Measurements from ENCODE around the gene RHBDF1.
A peak's percentile ranks its signal among the peaks of the same experiment; 100 is the strongest.

Gene RHBDF1

GRCh38 chr16:74747-75334, 2.4 kb upstream of the RHBDF1 start:
- DNase-seq (ENCODE audit: low read depth), result no peak

GRCh38 chr16:74051-74746, 1.8 kb upstream of the RHBDF1 start:
- no peak for DNase-seq (ENCODE audit: low read depth)

- no peak for DNase-seq (ENCODE audit: low read depth)
These were observed 660 bp downstream of the RHBDF1 start for GRCh38 chr16:71540-72401.

- DNase-seq (ENCODE audit: low read depth), result no peak
These were observed 1.3 kb downstream of the RHBDF1 start for GRCh38 chr16:71210-71539.

- DNase-seq (ENCODE audit: low read depth), result no peak
These were observed 3.2 kb downstream of the RHBDF1 start for GRCh38 chr16:69181-69580.

- no peak for DNase-seq (ENCODE audit: low read depth)
These were observed 4.3 kb downstream of the RHBDF1 start for GRCh38 chr16:67884-68789.

- DNase-seq (ENCODE audit: low read depth), result no peak
These were observed 5.1 kb downstream of the RHBDF1 start for GRCh38 chr16:67183-67791.

- no peak for DNase-seq (ENCODE audit: low read depth)
These were observed 5.9 kb downstream of the RHBDF1 start for GRCh38 chr16:66309-67182.

GRCh38 chr16:65745-66144, 6.7 kb downstream of the RHBDF1 start:
- peak; percentile 71 for DNase-seq (ENCODE audit: low read depth)

GRCh38 chr16:64914-65255, 7.5 kb downstream of the RHBDF1 start:
- no peak for DNase-seq (ENCODE audit: low read depth)

GRCh38 chr16:63998-64913, 8.2 kb downstream of the RHBDF1 start:
- DNase-seq (ENCODE audit: low read depth), result no peak

GRCh38 chr16:63466-63865, 9.0 kb downstream of the RHBDF1 start:
- DNase-seq (ENCODE audit: low read depth), result no peak

- no peak for DNase-seq (ENCODE audit: low read depth)
These were observed 9.5 kb downstream of the RHBDF1 start for GRCh38 chr16:62968-63391.

GRCh38 chr16:62283-62967, 10.0 kb downstream of the RHBDF1 start:
- DNase-seq (ENCODE audit: low read depth), result no peak

GRCh38 chr16:61879-62281, 10.6 kb downstream of the RHBDF1 start:
- DNase-seq (ENCODE audit: low read depth), result no peak

- DNase-seq (ENCODE audit: low read depth), result no peak
These were observed 11.2 kb downstream of the RHBDF1 start for GRCh38 chr16:60929-61878.

GRCh38 chr16:60166-60565, 12.3 kb downstream of the RHBDF1 start:
- DNase-seq (ENCODE audit: low read depth), result no peak
